Testis (tissue), 2 donors: Measurements from ENCODE around the gene C17orf100.

Experiments
- CTCF ChIP-seq, 3 experiments: fragments of 450-650 bp in 2 of 3; fragments of 200-600 bp in 1 of 3; sonication (generic) in 1 of 3; IDR thresholded peaks; one replicate each; pipeline ENCODE4 v1.5.1; 2016 to 2019; ENCODE audit warnings: antibody characterized with exemption in 3 of 3, mild to moderate bottlenecking in 2 of 3, moderate library complexity in 1 of 3
- POLR2A ChIP-seq: fragments of 450-650 bp; IDR thresholded peaks from one replicate; pipeline ENCODE4 v1.6.1; 2017; ENCODE audit warnings: antibody characterized with exemption, mild to moderate bottlenecking, moderate library complexity

- TF ChIP-seq POLR2A (no peak), CTCF (IDR thresholded peaks at IDR 0.05) (no peak)
Observed at GRCh38 chr17:6679241-6679640, 27.7 kb downstream of the C17orf100 start.
